Natural killer cell treated with Interleukin-12 subunit alpha and Interleukin-12 subunit beta and Interleukin-15 and Interleukin-18, amount 100 ng/mL, for 72 hours (primary cell): ENCODE data around the gene IL17A. TPM values are rescaled to one million over a fixed set of nuclear protein-coding genes. Genes with fewer than 3 reads are reported as not detected.
A peak's percentile ranks its signal among the peaks of the same experiment; 100 is the strongest.
"Not testable (repeated sequence)": the region's sequence is repeated elsewhere in the genome, so short reads cannot be mapped to it uniquely, and the experiment has no call there.

ENCODE experiments used
- ATAC-seq, 2 donors: fragments of 150-1000 bp; cut with Tn5 transposase in 1 of 2; sonication (Bioruptor Pico), chemical (Tn5 transposase) in 1 of 2; 2 replicates each; pipeline ENCODE4 v1.10.0; 2021
- DNase-seq: peaks from one replicate; pipeline ENCODE4 v3.0.0; 2022; ENCODE audit warnings: low spot score
- H3K27ac Mint-ChIP-seq, 2 donors: 1 replicate in 1 of 2; 2 replicates in 1 of 2; pipeline ENCODE4 v1.8.0; 2022; ENCODE audit warnings: mixed read lengths in 2 of 2, mild to moderate bottlenecking in 1 of 2, moderate library complexity in 1 of 2
- H3K27me3 Mint-ChIP-seq, 2 donors: 1 replicate in 1 of 2; 2 replicates in 1 of 2; pipeline ENCODE4 v1.8.0; 2022; ENCODE audit warnings: mixed read lengths in 2 of 2
- H3K36me3 Mint-ChIP-seq: one replicate; pipeline ENCODE4 v1.8.0; 2022; ENCODE audit warnings: mixed read lengths
- H3K4me1 Mint-ChIP-seq, 2 donors: 1 replicate in 1 of 2; 2 replicates in 1 of 2; pipeline ENCODE4 v1.8.0; 2022; ENCODE audit warnings: low read depth in 2 of 2, mixed read lengths in 2 of 2, mild to moderate bottlenecking in 1 of 2
- H3K4me3 Mint-ChIP-seq: one replicate; pipeline ENCODE4 v1.8.0; 2022; ENCODE audit warnings: mixed read lengths
- H3K9me3 Mint-ChIP-seq: 2 replicates; pipeline ENCODE4 v1.8.0; 2022; ENCODE audit warnings: mixed read lengths
- total RNA-seq, 2 donors: library from RNA; stranded (reverse); gene quantifications; one replicate each; pipeline ENCODE4 v1.2.3, GENCODE V29; 2022

IL17A gene
- total RNA-seq, 2 donors from 2014 or later = 0.22 TPM; not detected in 1

GRCh38 chr6:52154381-52154780 is 31.8 kb upstream of the IL17A start:
- ATAC-seq (no peak), DNase-seq (no peak)
- no peaks in the 10 kb centered on the region for H3K36me3 Mint-ChIP-seq
- H3K4me3 Mint-ChIP-seq = no peak overlapping the region
- peaks cover 25 to 32% of the 10 kb centered on the region in 2 donors for H3K4me1 Mint-ChIP-seq
- peaks cover 64 to 76% of the 10 kb centered on the region in 2 donors for H3K27me3 Mint-ChIP-seq
- H3K27ac Mint-ChIP-seq = no peak overlapping the region
- no peaks in the 10 kb centered on the region for H3K9me3 Mint-ChIP-seq

DNA sequence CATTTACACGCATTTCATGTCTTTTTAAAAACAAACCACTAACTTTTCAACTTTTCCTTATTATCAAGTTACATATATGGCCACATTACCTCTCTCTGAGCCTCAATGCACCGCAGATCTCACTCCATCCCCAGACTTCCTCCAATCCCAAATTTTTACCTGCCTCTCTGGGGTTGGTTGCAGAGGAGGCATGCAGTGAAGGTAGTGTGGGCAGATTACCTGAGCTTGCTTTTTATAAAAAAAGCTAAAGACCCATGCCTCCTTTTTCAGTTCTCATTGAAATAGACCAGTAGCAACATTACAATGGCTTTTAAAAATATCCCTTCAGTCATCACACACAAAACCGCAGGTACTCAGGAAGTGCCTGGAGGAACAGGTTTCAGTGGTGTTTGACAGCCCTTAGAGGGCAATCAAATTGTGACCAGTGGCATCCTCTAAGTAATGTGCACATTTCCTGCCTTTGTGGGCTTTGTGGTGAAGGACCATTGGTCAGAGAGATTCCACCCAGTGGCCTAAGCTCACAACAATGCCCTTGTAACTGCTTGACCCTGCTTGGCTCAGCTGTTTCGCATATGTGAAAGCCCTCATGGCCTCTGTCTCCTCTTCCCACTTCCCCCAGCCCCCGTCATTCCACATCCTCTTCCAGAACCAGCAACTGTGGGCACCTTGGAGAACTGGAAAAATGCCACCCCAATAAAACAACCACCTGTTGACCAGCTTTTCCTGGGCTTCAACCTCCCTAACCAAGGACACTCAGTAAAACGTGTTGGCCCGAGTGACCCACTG is 30.2 kb upstream of the IL17A start:
- H3K27me3 Mint-ChIP-seq = peaks cover 58 to 72% of the 10 kb centered on the region in 2 donors
- H3K36me3 Mint-ChIP-seq = peaks cover 9% of the 10 kb centered on the region
- no peaks in the 10 kb centered on the region for H3K9me3 Mint-ChIP-seq
- DNase-seq (peak; percentile 61), ATAC-seq (peak; percentile 64 to 76)
- H3K4me1 Mint-ChIP-seq = peaks cover 25 to 32% of the 10 kb centered on the region in 2 donors
- H3K27ac Mint-ChIP-seq = peak overlapping the region in 1 of 2 donors; percentile 24
- peak overlapping the region; percentile 68 for H3K4me3 Mint-ChIP-seq

DNA sequence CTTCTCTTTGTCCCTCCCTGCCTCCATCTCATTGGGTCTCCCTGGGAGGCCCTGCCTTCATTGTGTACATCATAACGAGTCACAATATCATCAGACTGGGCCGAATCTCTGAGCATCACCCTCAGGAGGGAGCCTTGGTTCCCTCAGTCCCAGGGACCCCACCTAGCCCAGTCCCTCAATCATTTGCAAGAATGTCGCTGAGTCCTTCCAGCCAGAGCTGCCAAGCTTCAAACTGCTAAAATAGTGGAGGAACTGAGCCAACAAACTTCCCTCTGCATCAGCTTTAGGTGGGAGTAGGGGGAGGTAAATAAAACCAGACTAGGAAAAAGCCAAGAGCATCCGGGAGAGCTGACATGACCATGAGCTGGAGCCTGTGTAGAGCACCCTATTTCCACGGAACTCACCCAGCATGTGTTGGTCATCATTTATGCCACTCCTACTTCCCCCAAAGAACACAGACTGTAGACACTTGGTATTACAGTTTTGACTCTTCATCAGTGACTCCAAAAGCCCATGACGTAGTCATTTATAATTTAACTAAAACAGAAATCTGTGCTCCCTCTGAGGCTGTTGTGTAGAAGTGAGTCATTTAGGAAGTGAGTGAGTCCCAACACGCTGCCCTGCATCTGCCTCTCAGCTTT is 28.8 kb upstream of the IL17A start:
- DNase-seq = no peak
- Mint-ChIP-seq H3K27me3 (peaks cover 54 to 74% of the 10 kb centered on the region in 2 donors), H3K4me1 (peaks cover 22 to 46% of the 10 kb centered on the region in 2 donors), H3K4me3 (peak overlapping the region; percentile 52), H3K9me3 (no peaks in the 10 kb centered on the region), H3K27ac (peak overlapping the region; percentile 60 to 72), H3K36me3 (peaks cover 14% of the 10 kb centered on the region)
- ATAC-seq = peak; percentile 69 to 84

- no peak for ATAC-seq
- Mint-ChIP-seq H3K27me3 (peaks cover 51 to 75% of the 10 kb centered on the region in 2 donors), H3K9me3 (no peaks in the 10 kb centered on the region), H3K36me3 (peaks cover 14% of the 10 kb centered on the region), H3K4me1 (peaks cover 12 to 49% of the 10 kb centered on the region in 2 donors), H3K4me3 (peak overlapping the region; percentile 33), H3K27ac (peak overlapping the region in 1 of 2 donors; percentile 47)
- DNase-seq = no peak
Measured at GRCh38 chr6:52160472-52161104, 25.6 kb upstream of the IL17A start.

- peak overlapping the region; percentile 32 for H3K4me3 Mint-ChIP-seq
- peaks cover 0 to 36% of the 10 kb centered on the region in 2 donors for H3K4me1 Mint-ChIP-seq
- peaks cover 14% of the 10 kb centered on the region for H3K36me3 Mint-ChIP-seq
- peaks cover 43 to 67% of the 10 kb centered on the region in 2 donors for H3K27me3 Mint-ChIP-seq
- no peak for DNase-seq
- H3K27ac Mint-ChIP-seq = peak overlapping the region; percentile 12 to 47
- ATAC-seq = peak; percentile 68 to 71
- H3K9me3 Mint-ChIP-seq = no peaks in the 10 kb centered on the region
Measured at GRCh38 chr6:52161689-52162438, 24.3 kb upstream of the IL17A start.

- Mint-ChIP-seq H3K27me3 (peaks cover 42 to 70% of the 10 kb centered on the region in 2 donors), H3K4me1 (peaks cover 0 to 24% of the 10 kb centered on the region in 2 donors), H3K4me3 (no peak overlapping the region), H3K9me3 (no peaks in the 10 kb centered on the region), H3K36me3 (peaks cover 20% of the 10 kb centered on the region), H3K27ac (peak overlapping the region in 1 of 2 donors; percentile 47)
- ATAC-seq (peak; percentile 56 to 57), DNase-seq (no peak)
Measured at GRCh38 chr6:52162940-52163908, 23.0 kb upstream of the IL17A start.

DNA sequence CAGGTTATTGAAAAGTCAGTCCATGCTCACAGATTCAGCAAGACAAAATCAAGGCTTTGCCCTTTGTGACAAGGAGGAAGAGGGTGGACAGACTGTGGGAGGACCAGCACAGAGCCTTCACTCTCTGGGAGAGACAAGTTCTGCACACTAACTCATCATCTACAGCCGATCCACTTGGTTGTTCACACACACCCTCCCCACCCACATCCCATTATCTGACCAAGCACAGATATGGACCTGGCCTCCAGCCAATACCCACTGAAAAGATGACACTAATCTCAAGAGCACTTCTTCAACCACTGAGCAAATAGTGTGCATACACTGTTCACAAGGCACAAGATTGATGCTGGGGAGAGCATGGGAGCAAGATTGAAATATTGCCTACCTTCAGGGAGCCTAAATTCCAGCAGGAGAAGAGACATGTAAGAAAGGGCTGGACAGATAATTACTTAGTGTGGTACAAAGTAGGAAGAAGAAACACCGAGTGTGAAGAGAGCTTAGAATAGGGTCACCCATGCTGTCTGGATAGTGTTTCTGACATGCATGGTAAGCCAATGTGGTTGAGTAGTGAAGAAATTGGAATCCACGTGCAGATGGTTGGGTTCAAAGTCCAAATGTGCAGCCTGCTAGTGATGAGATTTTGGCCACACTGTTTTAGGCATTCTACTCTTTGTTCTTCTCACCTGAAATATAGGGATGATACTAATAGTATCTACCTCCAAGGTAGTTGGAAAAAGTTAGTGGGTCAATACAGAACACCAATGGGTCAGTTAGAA is 21.7 kb upstream of the IL17A start:
- ATAC-seq (peak; percentile 7 to 34), DNase-seq (no peak)
- Mint-ChIP-seq H3K27me3 (peaks cover 45 to 76% of the 10 kb centered on the region in 2 donors), H3K27ac (no peak overlapping the region), H3K9me3 (no peaks in the 10 kb centered on the region), H3K4me1 (peaks cover 0 to 24% of the 10 kb centered on the region in 2 donors), H3K4me3 (no peak overlapping the region), H3K36me3 (peaks cover 20% of the 10 kb centered on the region)

DNA sequence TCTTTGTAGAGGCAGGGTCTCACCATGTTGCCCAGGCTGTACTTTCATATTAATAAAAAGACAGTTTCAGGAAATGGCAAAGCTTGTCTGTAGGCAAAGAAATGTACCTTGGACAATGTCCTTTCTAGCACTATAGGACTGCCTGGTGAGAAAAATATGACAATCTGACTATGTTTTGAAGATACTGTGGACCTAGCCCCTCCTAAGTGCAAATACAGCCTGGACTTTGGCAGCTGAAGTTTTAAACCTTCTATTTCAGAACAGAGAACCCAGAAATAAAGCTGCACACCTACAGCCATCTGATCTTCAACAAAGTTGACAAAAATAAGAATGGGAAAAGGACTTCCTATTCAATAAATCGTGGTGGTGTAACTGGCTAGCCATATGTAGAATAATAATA is 18.9 kb upstream of the IL17A start:
- peaks cover 49 to 78% of the 10 kb centered on the region in 2 donors for H3K27me3 Mint-ChIP-seq
- no peak for DNase-seq
- H3K4me1 Mint-ChIP-seq = peaks cover 0 to 11% of the 10 kb centered on the region in 2 donors
- no peak for ATAC-seq
- no peaks in the 10 kb centered on the region for H3K9me3 Mint-ChIP-seq
- peaks cover 6% of the 10 kb centered on the region for H3K36me3 Mint-ChIP-seq
- H3K4me3 Mint-ChIP-seq = no peak overlapping the region
- H3K27ac Mint-ChIP-seq = no peak overlapping the region

- H3K4me3 Mint-ChIP-seq, DNase-seq, H3K4me1 Mint-ChIP-seq, H3K27ac Mint-ChIP-seq, ATAC-seq, H3K36me3 Mint-ChIP-seq, H3K9me3 Mint-ChIP-seq: not testable (repeated sequence)
- H3K27me3 Mint-ChIP-seq = peaks cover 51 to 79% of the 10 kb centered on the region in 2 donors
Measured at GRCh38 chr6:52168351-52168750, 17.8 kb upstream of the IL17A start.

DNA sequence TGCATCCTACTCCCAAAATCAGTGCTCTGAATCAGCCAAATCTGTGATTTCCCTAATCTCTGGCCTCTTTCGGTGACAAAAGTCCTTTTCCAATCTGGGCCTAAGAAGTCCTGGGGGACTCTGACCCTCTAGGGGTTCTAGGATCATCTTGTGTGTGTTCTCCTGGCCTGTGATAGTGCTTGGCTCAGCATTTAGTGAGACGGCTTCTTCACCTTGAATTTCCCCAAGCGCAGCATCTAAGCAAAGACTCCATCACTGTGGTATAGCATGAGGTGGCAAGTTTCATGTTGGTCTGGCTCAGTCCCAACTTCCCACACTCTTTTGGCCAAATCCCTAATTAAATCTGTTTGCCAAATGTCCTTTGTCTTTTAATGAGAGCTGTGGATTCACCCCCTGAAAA is 12.1 kb upstream of the IL17A start:
- H3K27ac Mint-ChIP-seq = no peak overlapping the region
- no peaks in the 10 kb centered on the region for H3K9me3 Mint-ChIP-seq
- no peak for ATAC-seq
- H3K27me3 Mint-ChIP-seq = peaks cover 38 to 67% of the 10 kb centered on the region in 2 donors
- H3K4me1 Mint-ChIP-seq = peaks cover 8 to 14% of the 10 kb centered on the region in 2 donors
- H3K36me3 Mint-ChIP-seq = no peaks in the 10 kb centered on the region
- no peak overlapping the region for H3K4me3 Mint-ChIP-seq
- no peak for DNase-seq

DNA sequence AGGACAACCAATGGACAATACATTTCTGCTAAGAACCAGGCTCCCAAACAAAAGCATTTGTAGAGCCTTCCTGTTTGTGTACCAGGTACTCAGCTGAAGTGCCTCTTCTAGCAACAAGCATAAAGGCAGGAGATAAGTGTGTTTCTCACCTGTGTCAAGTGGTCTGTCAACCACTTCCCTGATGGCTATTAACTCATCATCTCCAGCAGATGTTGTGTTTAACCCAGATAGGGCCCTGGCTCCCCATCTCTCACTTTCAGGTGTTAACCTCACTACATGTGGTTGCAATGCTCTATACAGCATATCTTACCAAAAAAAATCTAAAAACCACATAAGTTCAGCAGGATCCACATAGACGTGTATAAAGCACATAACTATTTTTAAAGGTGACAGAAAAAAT is 9.6 kb upstream of the IL17A start:
- ATAC-seq = peak; percentile 73 to 89

DNA sequence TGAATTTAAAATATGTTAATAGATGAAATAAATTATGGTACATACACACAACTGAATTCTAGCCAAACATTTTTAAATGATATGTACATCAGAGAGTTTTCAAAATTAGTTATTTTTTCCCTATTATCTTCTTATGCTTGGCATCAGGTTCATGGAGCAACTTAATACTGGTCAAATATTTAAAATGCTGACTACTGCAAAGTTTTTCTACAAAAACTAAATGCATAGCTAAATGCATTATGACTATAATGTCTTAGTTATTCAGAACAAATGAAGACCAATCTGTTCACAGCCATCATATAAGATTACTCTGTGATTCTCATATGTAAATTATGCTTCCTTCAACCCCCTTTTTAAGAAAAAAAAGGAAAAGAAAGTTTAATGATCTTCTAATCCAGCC is 8.2 kb upstream of the IL17A start:
- no peak overlapping the region for H3K27ac Mint-ChIP-seq
- H3K36me3 Mint-ChIP-seq = no peaks in the 10 kb centered on the region
- H3K4me1 Mint-ChIP-seq = peaks cover 13 to 33% of the 10 kb centered on the region in 2 donors
- ATAC-seq (no peak), DNase-seq (no peak)
- peaks cover 30 to 67% of the 10 kb centered on the region in 2 donors for H3K27me3 Mint-ChIP-seq
- no peak overlapping the region for H3K4me3 Mint-ChIP-seq
- no peaks in the 10 kb centered on the region for H3K9me3 Mint-ChIP-seq

More for the DNA sequence above, 9.6 kb upstream of the IL17A start:
- H3K27ac Mint-ChIP-seq = no peak overlapping the region
- H3K36me3 Mint-ChIP-seq = no peaks in the 10 kb centered on the region
- no peak overlapping the region for H3K4me3 Mint-ChIP-seq
- H3K4me1 Mint-ChIP-seq = peaks cover 13 to 32% of the 10 kb centered on the region in 2 donors
- DNase-seq = no peak
- no peaks in the 10 kb centered on the region for H3K9me3 Mint-ChIP-seq
- peaks cover 29 to 65% of the 10 kb centered on the region in 2 donors for H3K27me3 Mint-ChIP-seq
